ENCODE measurements around the gene LYST. TPM values are rescaled to one million over a fixed set of nuclear protein-coding genes. Genes with fewer than 3 reads are reported as not detected.

LYST gene
- total RNA-seq, 2 experiments from 2014 or later: 4.0 to 8.2 TPM

DNA sequence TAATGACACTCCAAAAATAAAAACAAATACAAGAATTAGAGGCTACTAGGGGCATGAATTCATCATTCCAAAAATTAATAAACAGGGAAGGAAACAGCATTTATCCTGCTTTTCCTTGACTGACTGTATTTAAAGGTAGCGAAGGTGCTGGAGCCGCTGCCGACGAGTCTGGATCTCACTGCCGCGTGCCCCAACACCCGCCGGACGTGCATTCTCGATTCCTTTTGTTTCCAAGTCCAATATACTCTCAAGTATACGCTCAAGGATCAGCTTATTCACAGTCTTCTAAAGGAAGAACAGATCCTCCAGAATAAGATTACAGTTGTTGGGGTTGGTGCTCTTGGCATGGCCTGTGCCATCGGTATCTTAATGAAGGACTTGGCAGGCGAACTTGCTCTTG, 129.0 kb downstream of the LYST start:
- H2AFZ ChIP-seq (ENCODE audit: low read length): no peak overlapping the region
- no peaks in the 10 kb centered on the region for H3K9me2 ChIP-seq (ENCODE audit: insufficient read depth, low read length)
- no peak for TF ChIP-seq EZH2phosphoT487 (IDR thresholded peaks at IDR 0.05; ENCODE audit: borderline replicate concordance, low read depth, low read length)
- TF ChIP-seq, protein P1, sequence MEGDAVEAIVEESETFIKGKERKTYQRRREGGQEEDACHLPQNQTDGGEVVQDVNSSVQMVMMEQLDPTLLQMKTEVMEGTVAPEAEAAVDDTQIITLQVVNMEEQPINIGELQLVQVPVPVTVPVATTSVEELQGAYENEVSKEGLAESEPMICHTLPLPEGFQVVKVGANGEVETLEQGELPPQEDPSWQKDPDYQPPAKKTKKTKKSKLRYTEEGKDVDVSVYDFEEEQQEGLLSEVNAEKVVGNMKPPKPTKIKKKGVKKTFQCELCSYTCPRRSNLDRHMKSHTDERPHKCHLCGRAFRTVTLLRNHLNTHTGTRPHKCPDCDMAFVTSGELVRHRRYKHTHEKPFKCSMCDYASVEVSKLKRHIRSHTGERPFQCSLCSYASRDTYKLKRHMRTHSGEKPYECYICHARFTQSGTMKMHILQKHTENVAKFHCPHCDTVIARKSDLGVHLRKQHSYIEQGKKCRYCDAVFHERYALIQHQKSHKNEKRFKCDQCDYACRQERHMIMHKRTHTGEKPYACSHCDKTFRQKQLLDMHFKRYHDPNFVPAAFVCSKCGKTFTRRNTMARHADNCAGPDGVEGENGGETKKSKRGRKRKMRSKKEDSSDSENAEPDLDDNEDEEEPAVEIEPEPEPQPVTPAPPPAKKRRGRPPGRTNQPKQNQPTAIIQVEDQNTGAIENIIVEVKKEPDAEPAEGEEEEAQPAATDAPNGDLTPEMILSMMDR (conservative IDR thresholded peaks at IDR 0.05; ENCODE audit: low read length): no peak
- no TSS peak for BruUV-seq (replicated peaks)
- no peaks in the 10 kb centered on the region for H3K9me3 ChIP-seq (ENCODE audit: low read length)
- no peaks in the 10 kb centered on the region for H3K4me1 ChIP-seq (ENCODE audit: insufficient read depth, low read length, poor library complexity, severe bottlenecking)
- H3K36me3 ChIP-seq (ENCODE audit: insufficient read depth, low read length): no peaks in the 10 kb centered on the region
- CTCF ChIA-PET (ENCODE audit: unreplicated experiment): no interaction called here
- no peaks in the 10 kb centered on the region for H3K79me2 ChIP-seq (ENCODE audit: insufficient read depth, low read depth, low read length)
- no peak for DNase-seq (ENCODE audit: low spot score)
- intact Hi-C loops (cut with micrococcal nuclease; ENCODE audit: unreplicated experiment): no loop called here
- POLR2A ChIA-PET: interaction anchor here (0.9 kb wide), 1 partner anchor 232 kb away, joined by 3 read pairs; no protein-coding TSS in a partner anchor
- H3K4me3 ChIP-seq (ENCODE audit: low read depth, low read length, poor library complexity, severe bottlenecking): no peak overlapping the region
- H3K4me2 ChIP-seq (ENCODE audit: low read length): no peak overlapping the region
- no peak overlapping the region for H3K27ac ChIP-seq (ENCODE audit: low read depth, low read length, poor library complexity, severe bottlenecking)
- H4K20me1 ChIP-seq (ENCODE audit: insufficient read depth, low read length): no peaks in the 10 kb centered on the region

DNA sequence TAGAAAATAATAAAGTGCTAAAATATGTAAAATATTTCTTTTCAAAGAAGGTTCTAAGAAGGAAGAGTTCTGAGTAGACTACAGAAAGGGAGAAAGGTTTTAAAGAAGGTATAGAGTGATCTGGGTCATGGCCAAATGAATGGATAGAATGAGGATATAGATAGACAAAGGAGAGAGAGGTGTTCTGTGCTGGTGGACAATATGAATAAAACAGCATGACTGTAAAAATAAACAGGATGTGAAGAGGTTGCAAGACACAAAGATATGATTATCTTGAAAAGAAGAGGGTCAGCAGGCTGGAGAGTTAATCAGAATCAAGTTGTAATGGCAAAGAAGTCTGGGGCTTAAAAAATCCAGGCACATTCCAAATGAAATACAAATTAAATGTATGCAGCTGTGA, 130.4 kb downstream of the LYST start:
- H2AFZ ChIP-seq (ENCODE audit: low read length): no peak overlapping the region
- no peak overlapping the region for H3K4me3 ChIP-seq (ENCODE audit: low read depth, low read length, poor library complexity, severe bottlenecking)
- no peaks in the 10 kb centered on the region for H3K4me1 ChIP-seq (ENCODE audit: insufficient read depth, low read length, poor library complexity, severe bottlenecking)
- BruUV-seq (replicated peaks): no TSS peak
- intact Hi-C loops (cut with micrococcal nuclease; ENCODE audit: unreplicated experiment): no loop called here
- no peaks in the 10 kb centered on the region for H3K9me3 ChIP-seq (ENCODE audit: low read length)
- no peak for DNase-seq (ENCODE audit: low spot score)
- ChIA-PET CTCF (ENCODE audit: unreplicated experiment) (interaction anchor here (0.5 kb wide), 1 partner anchor 94 kb away, joined by 3 read pairs; no protein-coding TSS in a partner anchor), POLR2A (interaction anchor here (0.6 kb wide), 1 partner anchor 1208 kb away, joined by 3 read pairs; no protein-coding TSS in a partner anchor)
- no peak overlapping the region for H3K27ac ChIP-seq (ENCODE audit: low read depth, low read length, poor library complexity, severe bottlenecking)
- H3K4me2 ChIP-seq (ENCODE audit: low read length): no peak overlapping the region
- no peaks in the 10 kb centered on the region for H3K36me3 ChIP-seq (ENCODE audit: insufficient read depth, low read length)
- H3K9me2 ChIP-seq (ENCODE audit: insufficient read depth, low read length): no peaks in the 10 kb centered on the region
- H3K79me2 ChIP-seq (ENCODE audit: insufficient read depth, low read depth, low read length): no peaks in the 10 kb centered on the region
- TF ChIP-seq, protein P1 (conservative IDR thresholded peaks at IDR 0.05; ENCODE audit: low read length): no peak
- H4K20me1 ChIP-seq (ENCODE audit: insufficient read depth, low read length): no peaks in the 10 kb centered on the region

DNA sequence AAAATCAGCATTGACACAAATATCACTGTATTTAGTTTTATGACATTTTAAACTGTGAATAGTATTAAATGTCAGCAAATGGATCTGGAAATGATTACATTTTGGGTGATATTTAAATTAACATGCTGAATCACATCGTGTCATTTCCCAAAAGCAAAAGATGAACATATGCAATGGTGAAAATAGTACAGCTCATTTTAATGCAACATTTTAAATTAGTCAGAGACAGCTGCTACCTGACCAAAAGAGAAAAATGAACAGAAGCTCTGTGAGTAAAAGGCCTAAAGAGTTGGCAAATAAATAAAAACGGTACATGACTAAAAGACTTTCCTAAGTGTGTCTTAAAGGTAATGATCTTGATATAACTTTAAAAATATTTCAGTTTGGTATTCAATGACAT, 131.1 kb downstream of the LYST start:
- H2AFZ ChIP-seq (ENCODE audit: low read length): no peak overlapping the region
- intact Hi-C loops (cut with micrococcal nuclease; ENCODE audit: unreplicated experiment): no loop called here
- no peaks in the 10 kb centered on the region for H3K9me2 ChIP-seq (ENCODE audit: insufficient read depth, low read length)
- POLR2A ChIA-PET: interaction anchor here (0.6 kb wide), 2 partner anchors 163 to 1208 kb away, joined by 3 to 4 read pairs; no protein-coding TSS in a partner anchor
- H3K4me1 ChIP-seq (ENCODE audit: insufficient read depth, low read length, poor library complexity, severe bottlenecking): no peaks in the 10 kb centered on the region
- CTCF ChIA-PET (ENCODE audit: unreplicated experiment): no interaction called here
- H3K9me3 ChIP-seq (ENCODE audit: low read length): no peaks in the 10 kb centered on the region
- H3K27ac ChIP-seq (ENCODE audit: low read depth, low read length, poor library complexity, severe bottlenecking): no peak overlapping the region
- no peak overlapping the region for H3K4me3 ChIP-seq (ENCODE audit: low read depth, low read length, poor library complexity, severe bottlenecking)
- no peaks in the 10 kb centered on the region for H4K20me1 ChIP-seq (ENCODE audit: insufficient read depth, low read length)
- no peak overlapping the region for H3K4me2 ChIP-seq (ENCODE audit: low read length)
- H3K36me3 ChIP-seq (ENCODE audit: insufficient read depth, low read length): no peaks in the 10 kb centered on the region
- no peak for DNase-seq (ENCODE audit: low spot score)
- H3K79me2 ChIP-seq (ENCODE audit: insufficient read depth, low read depth, low read length): no peaks in the 10 kb centered on the region
- TF ChIP-seq EZH2phosphoT487 (IDR thresholded peaks at IDR 0.05; ENCODE audit: borderline replicate concordance, low read depth, low read length): no peak
- TF ChIP-seq, protein P1 (conservative IDR thresholded peaks at IDR 0.05; ENCODE audit: low read length): no peak
- BruUV-seq (replicated peaks): no TSS peak

Measured in OCI-LY7 (cell line).